ENCODE results near the gene ARMC2.
"Not testable (repeated sequence)": the region's sequence is repeated elsewhere in the genome, so short reads cannot be mapped to it uniquely, and the experiment has no call there.

The ARMC2 gene

DNA sequence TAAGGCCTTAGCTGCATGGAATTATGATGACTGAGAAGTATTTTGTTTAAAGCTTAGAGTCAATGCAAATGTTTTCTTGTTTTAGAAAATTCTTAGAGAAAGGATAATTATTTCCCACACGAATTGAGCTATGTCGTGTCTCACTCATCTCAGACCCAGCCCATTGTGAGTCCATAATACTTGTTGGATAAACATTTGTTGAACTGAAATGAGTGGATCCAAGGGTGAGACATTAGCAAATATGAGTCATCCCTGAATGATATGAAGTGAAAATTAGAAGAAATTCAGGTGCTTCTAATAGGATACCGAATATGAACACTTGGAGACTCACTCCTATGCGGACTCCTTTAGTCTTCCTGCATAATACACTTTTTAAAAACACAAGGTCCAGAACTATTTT is 41.6 kb upstream of the ARMC2 start:
- H3K36me3 ChIP-seq (ENCODE audit: control insufficient read depth, insufficient read depth, low read length), result no peaks in the 10 kb centered on the region
- H3K4me1 ChIP-seq (ENCODE audit: control insufficient read depth, insufficient read depth, low read length, poor library complexity, severe bottlenecking), result no peaks in the 10 kb centered on the region
- no peak overlapping the region for H3K4me3 ChIP-seq (ENCODE audit: extremely low read depth, insufficient read depth, low read length, poor library complexity, severe bottlenecking)
- H3K27ac ChIP-seq (ENCODE audit: low read depth, low read length, severe bottlenecking), result no peak overlapping the region
- H3K9me3 ChIP-seq (ENCODE audit: control insufficient read depth, low read length), result no peaks in the 10 kb centered on the region
- WGBS, 2 experiments (ENCODE audit: insufficient coverage in 2 of 2), result 83 to 100% methylated on average over 2 to 3 of the region's 4 CpGs

GRCh38 chr6:108807928-108808327 is 40.3 kb upstream of the ARMC2 start:
- Histone ChIP-seq H3K9me3 (ENCODE audit: control insufficient read depth, low read length) (no peaks in the 10 kb centered on the region), H3K27ac (ENCODE audit: low read depth, low read length, severe bottlenecking) (no peak overlapping the region), H3K4me3 (ENCODE audit: extremely low read depth, insufficient read depth, low read length, poor library complexity, severe bottlenecking) (no peak overlapping the region), H3K36me3 (ENCODE audit: control insufficient read depth, insufficient read depth, low read length) (no peaks in the 10 kb centered on the region), H3K4me1 (ENCODE audit: control insufficient read depth, insufficient read depth, low read length, poor library complexity, severe bottlenecking) (no peaks in the 10 kb centered on the region)
- WGBS, 2 experiments (ENCODE audit: insufficient coverage in 2 of 2), result 0 to 80% methylated on average over 1 of the region's 3 CpGs

DNA sequence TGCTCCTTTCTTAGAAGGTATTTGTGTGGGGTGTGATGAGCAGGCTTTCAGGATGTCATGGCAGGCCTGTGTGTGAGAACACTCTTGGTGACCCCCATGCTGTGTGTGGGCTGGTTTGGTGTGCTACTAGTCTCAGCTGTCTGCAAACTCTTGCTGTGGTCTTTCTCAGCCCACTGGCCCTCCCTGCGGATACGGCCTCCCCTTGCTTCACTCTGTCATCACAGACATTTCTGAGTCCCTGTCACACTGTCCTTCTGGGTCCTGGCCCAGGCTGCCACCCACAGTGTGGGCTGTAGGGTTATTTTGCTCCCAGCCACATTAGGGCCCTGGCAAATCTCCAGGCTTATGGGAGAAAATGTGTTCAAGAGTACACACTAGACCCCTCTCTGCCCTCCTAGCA is 39.0 kb upstream of the ARMC2 start:
- WGBS, 2 experiments (ENCODE audit: insufficient coverage in 2 of 2), result 100% methylated on average over 2 of the region's 2 CpGs; no CpG with 5 or more reads in 1 of the 2 experiments
- no peak overlapping the region for H3K27ac ChIP-seq (ENCODE audit: low read depth, low read length, severe bottlenecking)
- no peak overlapping the region for H3K4me3 ChIP-seq (ENCODE audit: extremely low read depth, insufficient read depth, low read length, poor library complexity, severe bottlenecking)
- H3K4me1 ChIP-seq (ENCODE audit: control insufficient read depth, insufficient read depth, low read length, poor library complexity, severe bottlenecking), result no peaks in the 10 kb centered on the region
- H3K36me3 ChIP-seq (ENCODE audit: control insufficient read depth, insufficient read depth, low read length), result no peaks in the 10 kb centered on the region
- H3K9me3 ChIP-seq (ENCODE audit: control insufficient read depth, low read length), result no peaks in the 10 kb centered on the region

DNA sequence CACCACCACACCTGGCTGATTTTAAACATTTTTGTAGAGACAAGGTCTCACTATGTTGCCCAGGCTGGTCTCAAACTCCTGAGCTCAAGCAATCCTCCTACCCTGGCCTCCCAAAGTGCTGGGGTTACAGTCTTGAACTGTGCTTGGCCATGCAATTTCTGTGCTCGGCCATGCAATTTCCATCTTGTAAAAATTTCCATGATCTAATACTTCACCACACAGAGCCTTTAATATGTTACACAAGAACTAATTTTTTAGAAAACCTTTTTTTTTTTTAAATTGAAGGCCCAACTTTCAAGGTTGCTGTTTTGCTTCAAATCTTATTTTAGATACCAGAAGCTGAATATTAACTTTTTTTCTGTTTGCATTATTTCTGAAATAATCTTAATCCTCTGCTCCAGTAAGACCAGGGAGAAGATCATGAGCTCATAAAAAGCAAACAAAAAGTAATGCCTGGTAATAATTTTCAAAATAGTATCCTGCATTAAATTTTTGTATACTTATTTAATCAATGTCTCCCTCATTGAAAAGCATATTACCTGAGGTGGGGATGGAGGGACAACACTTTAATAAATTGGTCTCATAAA is 38.1 kb upstream of the ARMC2 start:
- Histone ChIP-seq H3K27ac (ENCODE audit: low read depth, low read length, severe bottlenecking) (no peak overlapping the region), H3K4me3 (ENCODE audit: extremely low read depth, insufficient read depth, low read length, poor library complexity, severe bottlenecking) (no peak overlapping the region)

DNA sequence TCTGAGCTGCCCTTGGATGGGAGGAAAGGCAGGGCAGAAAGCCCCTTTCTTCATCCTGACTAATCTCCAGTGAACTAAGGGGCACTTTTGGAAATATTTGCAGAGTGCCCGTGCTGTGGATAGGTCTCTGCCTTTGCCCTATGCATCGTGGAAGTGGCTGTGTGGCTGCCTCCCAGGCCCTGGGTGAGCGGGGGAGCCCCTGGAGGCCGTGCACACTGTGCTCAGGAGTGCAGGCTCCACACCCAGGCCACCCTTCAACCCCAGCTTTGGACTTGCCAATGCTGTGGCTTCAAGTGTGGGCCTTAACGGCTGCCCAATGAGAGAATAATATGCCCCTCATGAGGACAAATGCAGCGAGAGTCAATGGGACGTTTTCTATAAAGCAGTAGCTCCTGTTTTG is 36.7 kb upstream of the ARMC2 start:
- H3K4me3 ChIP-seq (ENCODE audit: extremely low read depth, insufficient read depth, low read length, poor library complexity, severe bottlenecking), result no peak overlapping the region
- 85 to 89% methylated on average over 6 to 7 of the region's 7 CpGs for WGBS, 2 experiments (ENCODE audit: insufficient coverage in 2 of 2)

More for the DNA sequence above, 38.1 kb upstream of the ARMC2 start:
- Histone ChIP-seq H3K4me1 (ENCODE audit: control insufficient read depth, insufficient read depth, low read length, poor library complexity, severe bottlenecking) (no peaks in the 10 kb centered on the region), H3K36me3 (ENCODE audit: control insufficient read depth, insufficient read depth, low read length) (no peaks in the 10 kb centered on the region), H3K9me3 (ENCODE audit: control insufficient read depth, low read length) (no peaks in the 10 kb centered on the region)
- 83 to 87% methylated on average over 1 of the region's 1 CpG for WGBS, 2 experiments (ENCODE audit: insufficient coverage in 2 of 2)

DNA sequence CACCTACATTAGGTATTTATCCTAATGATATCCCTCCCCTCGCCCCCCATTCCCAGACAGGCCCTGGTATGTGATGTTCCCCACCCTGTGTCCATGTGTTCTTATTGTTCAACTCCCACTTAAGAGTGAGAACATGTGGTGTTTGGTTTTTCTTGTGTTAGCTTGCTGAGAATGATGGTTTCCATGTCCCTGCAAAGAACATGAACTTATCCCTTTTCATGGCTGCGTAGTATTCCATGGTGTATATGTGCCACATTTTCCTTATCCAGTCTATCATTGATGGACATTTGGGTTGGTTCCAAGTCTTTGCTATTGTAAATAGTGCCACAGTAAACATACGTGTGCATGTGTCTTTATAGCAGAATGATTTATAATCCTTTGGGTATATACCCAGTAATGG is 35.0 kb upstream of the ARMC2 start:
- 67% methylated on average over 1 of the region's 3 CpGs; no CpG with 5 or more reads in 1 of the 2 experiments for WGBS, 2 experiments (ENCODE audit: insufficient coverage in 2 of 2)
- not testable (repeated sequence) for H3K9me3 ChIP-seq (ENCODE audit: control insufficient read depth, low read length); H3K36me3 ChIP-seq (ENCODE audit: control insufficient read depth, insufficient read depth, low read length); H3K4me3 ChIP-seq (ENCODE audit: extremely low read depth, insufficient read depth, low read length, poor library complexity, severe bottlenecking); H3K4me1 ChIP-seq (ENCODE audit: control insufficient read depth, insufficient read depth, low read length, poor library complexity, severe bottlenecking); H3K27ac ChIP-seq (ENCODE audit: low read depth, low read length, severe bottlenecking)

More for the DNA sequence above, 36.7 kb upstream of the ARMC2 start:
- no peak overlapping the region for H3K27ac ChIP-seq (ENCODE audit: low read depth, low read length, severe bottlenecking)
- H3K4me1 ChIP-seq (ENCODE audit: control insufficient read depth, insufficient read depth, low read length, poor library complexity, severe bottlenecking), result no peaks in the 10 kb centered on the region
- no peaks in the 10 kb centered on the region for H3K36me3 ChIP-seq (ENCODE audit: control insufficient read depth, insufficient read depth, low read length)
- H3K9me3 ChIP-seq (ENCODE audit: control insufficient read depth, low read length), result no peaks in the 10 kb centered on the region

DNA sequence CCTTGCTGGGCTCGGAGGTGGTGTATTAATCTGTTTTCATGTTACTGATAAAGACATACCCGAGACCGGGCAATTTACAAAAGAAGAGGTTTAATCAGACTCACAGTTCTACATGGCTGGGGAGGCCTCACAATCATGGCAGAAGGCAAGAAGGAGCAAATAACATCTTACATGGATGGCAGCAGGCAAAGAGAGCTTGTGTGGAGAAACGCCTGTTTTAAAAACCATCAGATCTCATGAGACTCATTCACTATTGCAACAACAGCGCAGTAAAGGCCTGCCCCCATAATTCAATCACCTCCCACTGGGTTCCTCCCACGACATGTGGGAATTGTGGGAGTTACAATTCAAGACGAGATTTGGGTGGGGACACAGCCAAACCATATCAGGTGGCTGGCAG is 30.9 kb upstream of the ARMC2 start:
- not testable (repeated sequence) for H3K36me3 ChIP-seq (ENCODE audit: control insufficient read depth, insufficient read depth, low read length); H3K9me3 ChIP-seq (ENCODE audit: control insufficient read depth, low read length); H3K4me1 ChIP-seq (ENCODE audit: control insufficient read depth, insufficient read depth, low read length, poor library complexity, severe bottlenecking); H3K4me3 ChIP-seq (ENCODE audit: extremely low read depth, insufficient read depth, low read length, poor library complexity, severe bottlenecking); H3K27ac ChIP-seq (ENCODE audit: low read depth, low read length, severe bottlenecking)
- 92 to 96% methylated on average over 5 to 6 of the region's 7 CpGs for WGBS, 2 experiments (ENCODE audit: insufficient coverage in 2 of 2)

GRCh38 chr6:108820006-108820405 is 28.2 kb upstream of the ARMC2 start:
- no peak overlapping the region for H3K4me3 ChIP-seq (ENCODE audit: extremely low read depth, insufficient read depth, low read length, poor library complexity, severe bottlenecking)
- no peaks in the 10 kb centered on the region for H3K36me3 ChIP-seq (ENCODE audit: control insufficient read depth, insufficient read depth, low read length)
- H3K27ac ChIP-seq (ENCODE audit: low read depth, low read length, severe bottlenecking), result no peak overlapping the region
- 80 to 100% methylated on average over 1 of the region's 3 CpGs for WGBS, 2 experiments (ENCODE audit: insufficient coverage in 2 of 2)
- H3K4me1 ChIP-seq (ENCODE audit: control insufficient read depth, insufficient read depth, low read length, poor library complexity, severe bottlenecking), result no peaks in the 10 kb centered on the region
- peaks cover 4% of the 10 kb centered on the region for H3K9me3 ChIP-seq (ENCODE audit: control insufficient read depth, low read length)

GRCh38 chr6:108822401-108822800 is 25.8 kb upstream of the ARMC2 start:
- Histone ChIP-seq H3K27ac (ENCODE audit: low read depth, low read length, severe bottlenecking) (no peak overlapping the region), H3K4me1 (ENCODE audit: control insufficient read depth, insufficient read depth, low read length, poor library complexity, severe bottlenecking) (no peaks in the 10 kb centered on the region), H3K9me3 (ENCODE audit: control insufficient read depth, low read length) (peaks cover 4% of the 10 kb centered on the region), H3K36me3 (ENCODE audit: control insufficient read depth, insufficient read depth, low read length) (no peaks in the 10 kb centered on the region), H3K4me3 (ENCODE audit: extremely low read depth, insufficient read depth, low read length, poor library complexity, severe bottlenecking) (no peak overlapping the region)
- 92 to 100% methylated on average over 3 to 4 of the region's 4 CpGs for WGBS, 2 experiments (ENCODE audit: insufficient coverage in 2 of 2)

DNA sequence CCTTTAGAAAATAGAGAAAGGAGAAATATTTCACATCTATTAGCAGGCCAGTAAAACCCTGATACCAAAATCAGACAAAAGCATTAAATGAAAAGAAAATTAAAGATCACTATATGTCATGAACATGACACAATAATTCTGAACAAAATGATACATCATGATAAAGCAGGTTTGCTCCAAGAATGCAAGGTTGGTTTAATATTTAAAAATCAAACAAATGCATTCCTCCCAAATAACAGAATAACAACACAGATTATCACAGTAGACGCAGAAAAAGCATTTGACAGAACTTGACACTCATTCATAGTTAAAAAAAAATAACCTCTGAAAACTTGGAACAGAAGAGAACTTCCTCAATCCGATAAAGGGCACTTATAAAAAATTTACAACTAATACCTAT is 22.9 kb upstream of the ARMC2 start:
- WGBS, 2 experiments (ENCODE audit: insufficient coverage in 2 of 2), result no CpG with 5 or more reads among the region's 2 CpGs
- no peak overlapping the region for H3K27ac ChIP-seq (ENCODE audit: low read depth, low read length, severe bottlenecking)
- H3K4me3 ChIP-seq (ENCODE audit: extremely low read depth, insufficient read depth, low read length, poor library complexity, severe bottlenecking), result no peak overlapping the region
- no peaks in the 10 kb centered on the region for H3K4me1 ChIP-seq (ENCODE audit: control insufficient read depth, insufficient read depth, low read length, poor library complexity, severe bottlenecking)
- H3K36me3 ChIP-seq (ENCODE audit: control insufficient read depth, insufficient read depth, low read length), result no peaks in the 10 kb centered on the region
- H3K9me3 ChIP-seq (ENCODE audit: control insufficient read depth, low read length), result no peaks in the 10 kb centered on the region

DNA sequence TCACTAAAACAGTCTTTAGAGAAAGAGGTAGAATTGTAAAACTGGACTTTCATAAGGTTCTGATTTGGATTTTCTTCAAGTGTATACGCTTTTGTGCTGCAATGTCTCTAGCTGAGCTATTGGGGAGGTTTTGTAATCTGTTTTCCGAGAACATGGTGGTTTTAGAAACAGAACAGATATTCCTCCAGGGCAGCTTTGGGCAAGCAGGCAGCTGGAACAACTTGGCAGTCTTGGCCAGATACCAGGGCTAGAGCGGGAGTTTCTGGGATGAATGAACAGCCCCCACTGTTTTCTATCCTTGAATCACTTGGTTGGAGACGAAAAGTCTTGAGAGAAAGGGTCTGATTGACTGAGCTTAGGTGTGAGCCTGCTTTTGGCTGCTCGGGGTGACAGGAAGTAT is 17.1 kb upstream of the ARMC2 start:
- Histone ChIP-seq H3K4me3 (ENCODE audit: extremely low read depth, insufficient read depth, low read length, poor library complexity, severe bottlenecking) (no peak overlapping the region), H3K9me3 (ENCODE audit: control insufficient read depth, low read length) (no peaks in the 10 kb centered on the region), H3K27ac (ENCODE audit: low read depth, low read length, severe bottlenecking) (no peak overlapping the region), H3K36me3 (ENCODE audit: control insufficient read depth, insufficient read depth, low read length) (no peaks in the 10 kb centered on the region), H3K4me1 (ENCODE audit: control insufficient read depth, insufficient read depth, low read length, poor library complexity, severe bottlenecking) (no peaks in the 10 kb centered on the region)
- WGBS, 2 experiments (ENCODE audit: insufficient coverage in 2 of 2), result 90 to 97% methylated on average over 4 of the region's 5 CpGs

Data from mesodermal cell (in vitro differentiated cells).